HEK293T (cell line): ENCODE data around the gene SLC51A.

Experiments
- BHLHE40 ChIP-seq: fragments of 450-650 bp; IDR thresholded peaks from 2 replicates; pipeline ENCODE4 v1.6.1; 2016; ENCODE audit warnings: mild to moderate bottlenecking, moderate library complexity, borderline replicate concordance
- CTBP1 ChIP-seq: fragments of 450-650 bp; IDR thresholded peaks from 2 replicates; pipeline ENCODE4 v1.6.1; 2016; ENCODE audit warnings: borderline replicate concordance
- ELF4 ChIP-seq: fragments of 450-650 bp; IDR thresholded peaks from 2 replicates; pipeline ENCODE4 v1.6.1; 2017; ENCODE audit warnings: antibody characterized with exemption
- FOXA1 ChIP-seq: fragments of 450-650 bp; IDR thresholded peaks from 2 replicates; pipeline ENCODE4 v1.6.1; 2016; ENCODE audit warnings: mild to moderate bottlenecking
- FOXK2 ChIP-seq: fragments of 450-650 bp; IDR thresholded peaks from 2 replicates; pipeline ENCODE4 v1.6.1; 2016; ENCODE audit warnings: mild to moderate bottlenecking
- FOXM1 ChIP-seq: fragments of 450-650 bp; IDR thresholded peaks from 2 replicates; pipeline ENCODE4 v1.6.1; 2017; ENCODE audit warnings: mild to moderate bottlenecking, borderline replicate concordance
- LEF1 ChIP-seq: fragments of 450-650 bp; IDR thresholded peaks from 2 replicates; pipeline ENCODE4 v1.6.1; 2017; ENCODE audit warnings: mild to moderate bottlenecking, borderline replicate concordance
- NFRKB ChIP-seq: fragments of 450-650 bp; IDR thresholded peaks from 2 replicates; pipeline ENCODE4 v1.6.1; 2016; ENCODE audit warnings: mild to moderate bottlenecking, moderate library complexity
- SP1 ChIP-seq: fragments of 450-650 bp; IDR thresholded peaks from 2 replicates; pipeline ENCODE4 v1.6.1; 2017
- SUZ12 ChIP-seq: fragments of 450-650 bp; IDR thresholded peaks from 2 replicates; pipeline ENCODE4 v1.6.1; 2016; ENCODE audit warnings: mild to moderate bottlenecking
- TARDBP ChIP-seq: fragments of 450-650 bp; IDR thresholded peaks from 2 replicates; pipeline ENCODE4 v1.6.1; 2016
- TF ChIP-seq, protein P1 (sequence below): fragments of 450-650 bp; IDR thresholded peaks from 2 replicates; pipeline ENCODE4 v1.6.1; 2016

DNA sequence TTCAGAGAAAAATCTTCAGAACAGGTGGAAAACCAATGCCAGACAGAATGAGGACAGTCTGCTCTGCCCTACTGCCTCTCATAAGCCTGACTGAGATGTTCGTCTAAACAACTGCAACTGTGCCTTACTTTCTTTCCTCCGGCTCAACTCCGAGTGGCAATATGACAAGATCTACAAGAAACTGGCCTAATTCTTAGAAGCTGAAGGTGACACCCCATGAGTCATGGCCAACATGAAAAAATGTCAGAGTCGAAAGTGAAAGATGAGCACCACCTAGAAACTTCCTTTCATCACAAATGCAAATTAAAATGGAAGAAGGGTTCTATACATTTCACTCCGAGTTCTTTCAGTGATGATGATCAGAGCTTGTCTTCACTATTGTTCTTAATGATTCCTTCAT is 58.3 kb downstream of the SLC51A start:
- TF ChIP-seq, protein P1, sequence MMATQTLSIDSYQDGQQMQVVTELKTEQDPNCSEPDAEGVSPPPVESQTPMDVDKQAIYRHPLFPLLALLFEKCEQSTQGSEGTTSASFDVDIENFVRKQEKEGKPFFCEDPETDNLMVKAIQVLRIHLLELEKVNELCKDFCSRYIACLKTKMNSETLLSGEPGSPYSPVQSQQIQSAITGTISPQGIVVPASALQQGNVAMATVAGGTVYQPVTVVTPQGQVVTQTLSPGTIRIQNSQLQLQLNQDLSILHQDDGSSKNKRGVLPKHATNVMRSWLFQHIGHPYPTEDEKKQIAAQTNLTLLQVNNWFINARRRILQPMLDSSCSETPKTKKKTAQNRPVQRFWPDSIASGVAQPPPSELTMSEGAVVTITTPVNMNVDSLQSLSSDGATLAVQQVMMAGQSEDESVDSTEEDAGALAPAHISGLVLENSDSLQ: no peak
- no peak for TF ChIP-seq SP1
- no peak for TF ChIP-seq SUZ12
- no peak for TF ChIP-seq FOXA1
- no peak for TF ChIP-seq LEF1
- no peak for TF ChIP-seq NFRKB
- no peak for TF ChIP-seq ELF4
- TF ChIP-seq TARDBP: no peak
- no peak for TF ChIP-seq BHLHE40
- no peak for TF ChIP-seq FOXK2
- TF ChIP-seq CTBP1: no peak
- TF ChIP-seq FOXM1: no peak
